CD4-positive, alpha-beta T cell (primary cell): ENCODE data around the gene MAP3K7CL. TPM values are rescaled to one million over a fixed set of nuclear protein-coding genes. Genes with fewer than 3 reads are reported as not detected.

Experiments used
- ATAC-seq: fragments of 200-7000 bp; cut with Tn5 transposase; one replicate; pipeline ENCODE4 v1.10.0; 2022; ENCODE audit warnings: mild to moderate bottlenecking; ENCODE audit not compliant: poor library complexity
- CTCF ChIA-PET: fragments of 350-600 bp; sonication (Branson Sonifier 250); formaldehyde crosslinking; loops from one replicate; lab custom pipeline; 2021; ENCODE audit warnings: antibody characterized with exemption, inconsistent platforms; lab: Charles Lee
- POLR2A ChIA-PET: fragments of 350-600 bp; sonication (Branson Sonifier 250); formaldehyde crosslinking; loops from one replicate; lab custom pipeline; 2021; ENCODE audit warnings: antibody characterized with exemption, inconsistent platforms; lab: Charles Lee
- DNase-seq, 14 experiments: peaks; one replicate each; pipeline ENCODE4 v3.0.0-alpha.2; 2013 to 2020; ENCODE audit warnings: mixed read lengths in 2 of 14
- H3K27ac ChIP-seq, 2 donors: one replicate each; pipeline versions ENCODE4 v1.5.1 to v1.7.0; 2013; ENCODE audit warnings: low read length in 2 of 2, low read depth in 1 of 2, mild to moderate bottlenecking in 1 of 2
- H3K27me3 ChIP-seq, 2 experiments: 1 replicate in 1 of 2; 2 replicates in 1 of 2; pipeline versions ENCODE4 v1.6.1 to v1.7.0; 2013; ENCODE audit warnings: low read length in 2 of 2, control low read depth in 1 of 2, mild to moderate bottlenecking in 1 of 2, moderate library complexity in 1 of 2; ENCODE audit not compliant: insufficient read depth in 2 of 2, control insufficient read depth in 1 of 2
- H3K36me3 ChIP-seq: one replicate; pipeline ENCODE4 v1.6.1; 2013; ENCODE audit warnings: low read length, control low read depth; ENCODE audit not compliant: insufficient read depth
- H3K4me1 ChIP-seq: one replicate; pipeline ENCODE4 v1.6.1; 2013; ENCODE audit warnings: low read length, control low read depth; ENCODE audit not compliant: insufficient read depth
- H3K4me3 ChIP-seq: one replicate; pipeline ENCODE4 v1.5.1; 2013; ENCODE audit warnings: mild to moderate bottlenecking, low read length, moderate library complexity
- H3K9me3 ChIP-seq, 2 experiments: 1 replicate in 1 of 2; 2 replicates in 1 of 2; pipeline versions ENCODE4 v1.6.1 to v1.7.0; 2013; ENCODE audit warnings: low read length in 2 of 2, mild to moderate bottlenecking in 2 of 2, control low read depth in 1 of 2, moderate library complexity in 1 of 2; ENCODE audit not compliant: control insufficient read depth in 1 of 2, insufficient read depth in 1 of 2
- H3K27ac Mint-ChIP-seq: one replicate; pipeline ENCODE4 v1.8.0; 2020; ENCODE audit warnings: mixed read lengths
- H3K27me3 Mint-ChIP-seq: one replicate; pipeline ENCODE4 v1.8.0; 2021; ENCODE audit warnings: mixed read lengths
- H3K36me3 Mint-ChIP-seq: one replicate; pipeline ENCODE4 v1.8.0; 2021; ENCODE audit warnings: low read depth, mixed read lengths
- H3K4me1 Mint-ChIP-seq: one replicate; pipeline ENCODE4 v1.8.0; 2021; ENCODE audit warnings: low read depth, mixed read lengths
- H3K4me3 Mint-ChIP-seq: one replicate; pipeline ENCODE4 v1.8.0; 2020; ENCODE audit warnings: mild to moderate bottlenecking, mixed read lengths
- H3K9me3 Mint-ChIP-seq: one replicate; pipeline ENCODE4 v1.8.0; 2020; ENCODE audit warnings: mixed read lengths
- CTCF ChIP-seq: fragments of 200-600 bp; IDR thresholded peaks from one replicate; pipeline ENCODE4 v1.8.0; 2022; ENCODE audit warnings: antibody characterized with exemption, mild to moderate bottlenecking
- intact Hi-C, 2 experiments: fragments of 100-400 bp; cut with DNase I in 1 of 2; cut with micrococcal nuclease in 1 of 2; formaldehyde crosslinking; loops; one replicate each; pipeline versions ENCODE4 v1.15.1 to v1.9.0; 2023 to 2025; cut with DNase I, micrococcal nuclease
- total RNA-seq, 174 experiments: library from RNA in 2 of 174; stranded (reverse) in 2 of 174; gene quantifications; one replicate each; pipeline ENCODE4 v1.2.3 and lab custom pipeline; 2021 to 2026

The MAP3K7CL gene
- total RNA-seq, 2 experiments from 2014 or later = 4.6 to 4.7 TPM

- ChIA-PET POLR2A (no interaction called here), CTCF (no interaction called here)
- peaks cover 7% of the 10 kb centered on the region for H3K4me1 Mint-ChIP-seq
- no peaks in the 10 kb centered on the region for H3K4me1 ChIP-seq
- DNase-seq (peak in 2 of 14 experiments; percentile 7 to 20), ATAC-seq (no peak)
- H3K36me3 ChIP-seq = peaks cover under 1% of the 10 kb centered on the region
- peaks cover 3% of the 10 kb centered on the region for H3K36me3 Mint-ChIP-seq
- no peaks in the 10 kb centered on the region for H3K27me3 ChIP-seq
- peak overlapping the region; percentile 18 for H3K27ac Mint-ChIP-seq
- H3K9me3 ChIP-seq = no peaks in the 10 kb centered on the region
- no peaks in the 10 kb centered on the region for H3K9me3 Mint-ChIP-seq
- TF ChIP-seq CTCF = no peak
- H3K27ac ChIP-seq = no peak overlapping the region
- H3K4me3 ChIP-seq = no peak overlapping the region
- intact Hi-C loops = no loop called here
- no peaks in the 10 kb centered on the region for H3K27me3 Mint-ChIP-seq
- H3K4me3 Mint-ChIP-seq = no peak overlapping the region
Observed at GRCh38 chr21:29145354-29145782, 14.9 kb downstream of the MAP3K7CL start.

- ChIA-PET POLR2A (interaction anchor here (0.7 kb wide), 1 partner anchor 10 kb away, joined by 3 read pairs; no protein-coding TSS in a partner anchor), CTCF (no interaction called here)
- peaks cover 7% of the 10 kb centered on the region for H3K4me1 Mint-ChIP-seq
- DNase-seq (no peak), ATAC-seq (no peak)
- H3K4me3 ChIP-seq = no peak overlapping the region
- H3K9me3 Mint-ChIP-seq = no peaks in the 10 kb centered on the region
- H3K27ac Mint-ChIP-seq = peak overlapping the region; percentile 18
- no peak for TF ChIP-seq CTCF
- H3K4me1 ChIP-seq = no peaks in the 10 kb centered on the region
- H3K27me3 Mint-ChIP-seq = no peaks in the 10 kb centered on the region
- no peak overlapping the region for H3K27ac ChIP-seq
- H3K9me3 ChIP-seq = no peaks in the 10 kb centered on the region
- H3K36me3 Mint-ChIP-seq = peaks cover 4% of the 10 kb centered on the region
- no peaks in the 10 kb centered on the region for H3K36me3 ChIP-seq
- H3K27me3 ChIP-seq = no peaks in the 10 kb centered on the region
- intact Hi-C loops = no loop called here
- H3K4me3 Mint-ChIP-seq = no peak overlapping the region
Observed at GRCh38 chr21:29145852-29146453, 15.5 kb downstream of the MAP3K7CL start.

DNA sequence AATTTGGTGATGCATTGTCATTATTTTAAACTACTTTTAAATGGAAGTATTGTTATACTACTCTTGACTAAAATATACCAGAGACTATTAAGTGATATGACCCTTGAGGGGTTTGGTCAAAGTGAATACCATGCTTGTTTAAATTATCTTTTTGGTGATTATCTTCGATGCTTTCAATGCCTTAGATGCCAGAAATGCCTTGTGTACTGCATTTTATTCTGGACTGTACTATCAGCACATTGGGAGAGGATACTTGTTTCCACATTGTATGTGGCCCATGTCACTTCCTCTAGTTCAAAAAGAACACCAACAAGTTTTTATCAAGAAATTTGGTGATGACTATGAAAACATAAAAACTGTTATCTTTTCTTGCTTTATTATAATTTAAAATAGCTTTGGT is 16.3 kb downstream of the MAP3K7CL start:
- H3K36me3 Mint-ChIP-seq = peaks cover 5% of the 10 kb centered on the region
- Histone ChIP-seq H3K4me1 (no peaks in the 10 kb centered on the region), H3K9me3 (no peaks in the 10 kb centered on the region), H3K27me3 (no peaks in the 10 kb centered on the region), H3K4me3 (no peak overlapping the region), H3K27ac (no peak overlapping the region), H3K36me3 (no peaks in the 10 kb centered on the region)
- ChIA-PET CTCF (no interaction called here), POLR2A (no interaction called here)
- DNase-seq = no peak
- H3K27me3 Mint-ChIP-seq = no peaks in the 10 kb centered on the region
- no peak overlapping the region for H3K27ac Mint-ChIP-seq
- intact Hi-C loops = no loop called here
- no peaks in the 10 kb centered on the region for H3K9me3 Mint-ChIP-seq
- ATAC-seq = no peak
- H3K4me3 Mint-ChIP-seq = no peak overlapping the region
- H3K4me1 Mint-ChIP-seq = peaks cover 7% of the 10 kb centered on the region
- no peak for TF ChIP-seq CTCF
